Mucosa of stomach (tissue), 1 donor: ENCODE results near the gene WRAP53.

ENCODE experiments used
- H3K27me3 ChIP-seq: one replicate; pipeline ENCODE4 v1.7.0; 2013; ENCODE audit warnings: mild to moderate bottlenecking, low read length; ENCODE audit not compliant: control insufficient read depth, insufficient read depth
- H3K36me3 ChIP-seq: one replicate; pipeline ENCODE4 v1.7.0; 2013; ENCODE audit warnings: low read length; ENCODE audit not compliant: control insufficient read depth, insufficient read depth
- H3K4me1 ChIP-seq: one replicate; pipeline ENCODE4 v1.7.0; 2013; ENCODE audit warnings: mild to moderate bottlenecking, low read length; ENCODE audit not compliant: control insufficient read depth, insufficient read depth
- H3K4me3 ChIP-seq: one replicate; pipeline ENCODE4 v1.7.0; 2013; ENCODE audit warnings: low read length
- H3K9ac ChIP-seq: one replicate; pipeline ENCODE4 v1.7.0; 2013; ENCODE audit warnings: mild to moderate bottlenecking, low read length, moderate library complexity
- H3K9me3 ChIP-seq: one replicate; pipeline ENCODE4 v1.7.0; 2013; ENCODE audit warnings: mild to moderate bottlenecking, low read length, moderate library complexity; ENCODE audit not compliant: control insufficient read depth
- donor health status: Pancreatic carcinoma.

Gene WRAP53

DNA sequence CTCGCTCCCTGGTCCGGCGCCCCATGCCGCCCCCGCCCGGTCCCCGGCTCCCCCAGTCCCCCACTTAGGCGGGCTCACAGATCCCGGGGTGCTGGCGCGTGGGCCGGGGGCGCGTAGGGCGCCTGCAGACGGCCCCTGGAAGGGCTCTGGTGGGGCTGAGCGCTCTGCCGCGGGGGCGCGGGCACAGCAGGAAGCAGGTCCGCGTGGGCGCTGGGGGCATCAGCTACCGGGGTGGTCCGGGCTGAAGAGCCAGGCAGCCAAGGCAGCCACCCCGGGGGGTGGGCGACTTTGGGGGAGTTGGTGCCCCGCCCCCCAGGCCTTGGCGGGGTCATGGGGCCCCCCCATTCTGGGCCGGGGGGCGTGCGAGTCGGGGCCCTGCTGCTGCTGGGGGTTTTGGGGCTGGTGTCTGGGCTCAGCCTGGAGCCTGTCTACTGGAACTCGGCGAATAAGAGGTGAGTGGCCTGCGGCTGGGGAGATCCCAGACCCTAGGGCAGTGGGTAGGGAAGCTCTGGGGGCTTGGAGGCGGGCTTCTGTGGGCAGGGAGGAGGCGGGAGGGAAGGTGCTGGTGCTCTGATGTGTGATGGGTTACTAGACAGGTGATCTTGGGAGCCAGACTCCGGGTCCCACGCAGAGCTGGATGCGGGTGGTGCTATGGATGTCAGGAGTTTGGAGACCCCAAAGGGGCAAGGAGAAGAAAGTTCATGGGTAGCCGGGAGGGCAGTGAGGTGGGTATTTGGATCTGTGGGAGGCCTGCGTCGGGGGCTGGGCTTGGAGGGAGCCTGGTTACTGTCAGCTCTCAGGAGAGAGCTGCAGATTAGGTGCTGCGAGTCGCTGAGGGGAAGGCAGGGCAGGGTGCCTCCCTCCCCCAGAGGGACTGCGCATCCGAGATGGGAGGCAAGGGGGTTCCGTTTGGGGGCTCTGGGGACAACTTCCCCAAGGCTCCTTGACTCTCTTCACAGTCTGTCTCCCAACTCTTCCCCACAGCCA is 17.3 kb downstream of the WRAP53 start:
- no peak overlapping the region for H3K4me3 ChIP-seq
- peaks cover 55% of the 10 kb centered on the region for H3K27me3 ChIP-seq
- no peaks in the 10 kb centered on the region for H3K36me3 ChIP-seq
- no peaks in the 10 kb centered on the region for H3K9me3 ChIP-seq
- peaks cover 6% of the 10 kb centered on the region for H3K4me1 ChIP-seq
- no peak overlapping the region for H3K9ac ChIP-seq

DNA sequence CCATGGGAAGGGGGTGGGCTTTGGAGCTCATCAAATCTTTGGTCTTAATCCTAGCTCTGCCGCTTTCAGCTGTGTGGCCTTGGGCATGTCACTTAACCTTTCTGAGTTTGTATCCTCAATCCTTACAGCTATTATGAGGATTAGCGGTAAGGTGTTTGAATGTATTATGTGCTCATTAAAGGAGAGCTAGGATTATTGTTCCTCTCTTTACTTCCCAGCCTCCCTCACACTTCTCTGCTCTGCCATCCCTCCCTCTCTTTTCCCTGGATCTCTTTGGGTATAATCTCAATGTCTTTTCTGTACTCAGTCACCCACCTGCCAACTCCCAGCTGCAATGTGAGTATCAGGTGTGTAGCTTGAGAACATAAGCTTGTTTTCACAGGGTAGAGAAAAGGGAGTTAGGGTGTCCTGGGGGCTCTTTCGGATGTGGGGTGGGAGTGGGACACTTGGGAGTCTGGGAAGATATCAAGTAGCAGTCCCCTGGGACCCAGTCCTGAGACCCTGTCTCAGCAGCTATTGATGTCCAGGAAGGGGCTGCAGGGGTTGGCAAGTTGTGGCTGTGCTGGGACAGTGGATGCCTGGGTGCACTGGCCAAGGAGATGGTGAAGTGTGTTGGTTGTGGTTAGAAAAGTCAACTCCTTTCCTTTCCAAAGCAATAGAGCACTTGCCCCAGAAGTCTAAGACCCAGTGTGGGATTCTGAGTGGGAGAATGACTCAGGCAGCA is 18.5 kb downstream of the WRAP53 start:
- Histone ChIP-seq H3K4me3 (no peak overlapping the region), H3K9me3 (no peaks in the 10 kb centered on the region), H3K36me3 (no peaks in the 10 kb centered on the region), H3K9ac (no peak overlapping the region), H3K27me3 (peaks cover 66% of the 10 kb centered on the region), H3K4me1 (peaks cover 6% of the 10 kb centered on the region)

DNA sequence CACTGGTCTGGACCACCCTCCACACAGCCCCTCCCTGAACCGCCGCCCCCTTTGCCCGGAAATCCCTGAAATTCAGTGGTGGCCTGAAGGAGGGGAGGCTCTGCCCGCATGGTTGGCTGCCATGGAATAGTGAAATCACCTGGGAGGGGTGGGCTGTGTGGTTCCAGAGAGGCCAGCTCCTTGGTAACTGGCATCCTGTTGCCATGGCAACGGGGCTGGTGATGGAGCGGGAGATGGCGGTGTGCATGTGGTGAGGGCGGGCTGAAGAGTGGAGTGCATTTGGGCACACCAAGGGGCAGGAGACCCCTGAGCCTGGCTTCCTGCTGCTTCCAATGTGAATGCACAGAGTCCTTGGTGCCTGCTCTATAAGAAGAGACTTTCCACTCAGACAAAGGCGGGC is 19.2 kb downstream of the WRAP53 start:
- Histone ChIP-seq H3K4me1 (peaks cover 6% of the 10 kb centered on the region), H3K36me3 (no peaks in the 10 kb centered on the region), H3K4me3 (no peak overlapping the region), H3K9ac (no peak overlapping the region), H3K27me3 (peaks cover 73% of the 10 kb centered on the region), H3K9me3 (no peaks in the 10 kb centered on the region)

DNA sequence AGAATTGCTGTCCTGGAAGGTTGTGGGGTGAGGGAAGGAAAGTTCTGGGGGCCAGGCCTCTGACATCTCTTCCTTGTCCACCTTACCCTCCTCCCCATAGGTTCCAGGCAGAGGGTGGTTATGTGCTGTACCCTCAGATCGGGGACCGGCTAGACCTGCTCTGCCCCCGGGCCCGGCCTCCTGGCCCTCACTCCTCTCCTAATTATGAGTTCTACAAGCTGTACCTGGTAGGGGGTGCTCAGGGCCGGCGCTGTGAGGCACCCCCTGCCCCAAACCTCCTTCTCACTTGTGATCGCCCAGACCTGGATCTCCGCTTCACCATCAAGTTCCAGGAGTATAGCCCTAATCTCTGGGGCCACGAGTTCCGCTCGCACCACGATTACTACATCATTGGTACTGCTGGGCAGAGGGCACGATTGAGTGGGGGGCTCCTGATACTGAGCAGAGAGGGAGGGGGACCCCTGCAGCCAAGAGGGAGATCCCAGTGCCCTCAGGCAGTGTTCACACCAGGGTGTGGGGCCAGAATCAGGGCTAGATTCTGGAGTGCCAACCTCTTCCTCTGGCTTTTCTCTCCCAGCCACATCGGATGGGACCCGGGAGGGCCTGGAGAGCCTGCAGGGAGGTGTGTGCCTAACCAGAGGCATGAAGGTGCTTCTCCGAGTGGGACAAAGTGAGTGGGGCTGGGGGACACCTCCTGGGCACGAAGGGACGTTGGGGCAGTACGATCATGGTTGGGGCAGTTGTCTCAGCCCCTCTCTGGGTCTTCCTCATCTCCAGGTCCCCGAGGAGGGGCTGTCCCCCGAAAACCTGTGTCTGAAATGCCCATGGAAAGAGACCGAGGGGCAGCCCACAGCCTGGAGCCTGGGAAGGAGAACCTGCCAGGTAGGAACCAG is 19.8 kb downstream of the WRAP53 start:
- Histone ChIP-seq H3K9me3 (no peaks in the 10 kb centered on the region), H3K4me1 (peaks cover 6% of the 10 kb centered on the region), H3K9ac (no peak overlapping the region), H3K36me3 (no peaks in the 10 kb centered on the region), H3K27me3 (peaks cover 78% of the 10 kb centered on the region), H3K4me3 (no peak overlapping the region)

DNA sequence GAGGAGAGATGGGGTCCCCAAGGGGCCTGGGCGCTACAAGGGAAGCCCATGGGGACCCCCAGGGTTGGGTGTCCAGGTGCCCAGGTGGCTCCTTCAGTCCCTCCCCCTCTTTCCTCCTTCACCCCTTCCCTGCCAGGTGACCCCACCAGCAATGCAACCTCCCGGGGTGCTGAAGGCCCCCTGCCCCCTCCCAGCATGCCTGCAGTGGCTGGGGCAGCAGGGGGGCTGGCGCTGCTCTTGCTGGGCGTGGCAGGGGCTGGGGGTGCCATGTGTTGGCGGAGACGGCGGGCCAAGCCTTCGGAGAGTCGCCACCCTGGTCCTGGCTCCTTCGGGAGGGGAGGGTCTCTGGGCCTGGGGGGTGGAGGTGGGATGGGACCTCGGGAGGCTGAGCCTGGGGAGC is 20.8 kb downstream of the WRAP53 start:
- H3K36me3 ChIP-seq: no peaks in the 10 kb centered on the region
- no peak overlapping the region for H3K4me3 ChIP-seq
- H3K9ac ChIP-seq: no peak overlapping the region
- no peaks in the 10 kb centered on the region for H3K9me3 ChIP-seq
- peaks cover 79% of the 10 kb centered on the region for H3K27me3 ChIP-seq
- H3K4me1 ChIP-seq: peaks cover 6% of the 10 kb centered on the region

DNA sequence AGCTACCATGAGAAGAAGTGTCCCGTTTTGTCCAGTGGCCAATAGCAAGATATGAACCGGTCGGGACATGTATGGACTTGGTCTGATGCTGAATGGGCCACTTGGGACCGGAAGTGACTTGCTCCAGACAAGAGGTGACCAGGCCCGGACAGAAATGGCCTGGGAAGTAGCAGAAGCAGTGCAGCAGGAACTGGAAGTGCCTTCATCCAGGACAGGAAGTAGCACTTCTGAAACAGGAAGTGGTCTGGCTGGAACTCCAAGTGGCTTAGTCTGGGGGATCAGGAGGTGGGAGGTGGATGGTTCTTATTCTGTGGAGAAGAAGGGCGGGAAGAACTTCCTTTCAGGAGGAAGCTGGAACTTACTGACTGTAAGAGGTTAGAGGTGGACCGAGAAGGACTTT is 22.0 kb downstream of the WRAP53 start:
- Histone ChIP-seq H3K27me3 (peaks cover 76% of the 10 kb centered on the region), H3K4me1 (no peaks in the 10 kb centered on the region), H3K36me3 (no peaks in the 10 kb centered on the region), H3K9me3 (no peaks in the 10 kb centered on the region), H3K4me3 (no peak overlapping the region), H3K9ac (no peak overlapping the region)

DNA sequence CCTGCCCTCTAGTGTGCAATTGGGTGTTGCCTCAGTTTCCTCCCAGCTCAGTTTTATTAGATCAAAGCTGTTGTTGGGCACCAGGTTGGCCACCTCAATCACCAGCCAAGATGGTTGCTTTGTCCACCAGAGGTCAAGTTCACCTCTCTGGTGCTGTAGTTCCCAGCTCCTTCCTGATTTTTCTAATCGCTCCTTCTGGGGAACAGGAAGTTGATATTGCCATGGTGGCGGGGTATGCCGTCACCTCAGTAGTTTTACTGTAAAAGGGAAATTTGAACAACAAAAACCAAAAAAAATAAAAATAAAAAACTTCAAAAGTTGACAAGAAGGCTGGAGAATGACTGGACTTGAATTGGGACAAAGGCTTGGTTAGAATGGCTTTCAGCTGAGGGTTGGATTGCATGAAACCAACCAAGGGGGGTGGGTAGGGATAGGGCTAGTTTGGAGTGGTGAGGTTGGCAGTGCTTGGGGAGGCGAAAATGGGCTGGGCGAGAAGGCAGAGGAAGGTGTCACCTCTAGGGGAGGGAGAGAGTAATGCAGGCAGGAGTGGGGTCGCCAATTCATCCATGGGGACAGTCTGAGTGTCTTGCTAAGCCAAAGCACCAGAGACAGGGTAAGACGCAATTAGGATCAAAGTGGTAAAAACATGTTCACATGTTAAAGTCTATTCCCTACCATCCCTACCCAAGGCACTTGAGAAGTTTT is 22.9 kb downstream of the WRAP53 start:
- Histone ChIP-seq H3K4me1 (peaks cover 4% of the 10 kb centered on the region), H3K27me3 (peaks cover 76% of the 10 kb centered on the region), H3K36me3 (no peaks in the 10 kb centered on the region), H3K9me3 (no peaks in the 10 kb centered on the region), H3K9ac (no peak overlapping the region), H3K4me3 (no peak overlapping the region)

DNA sequence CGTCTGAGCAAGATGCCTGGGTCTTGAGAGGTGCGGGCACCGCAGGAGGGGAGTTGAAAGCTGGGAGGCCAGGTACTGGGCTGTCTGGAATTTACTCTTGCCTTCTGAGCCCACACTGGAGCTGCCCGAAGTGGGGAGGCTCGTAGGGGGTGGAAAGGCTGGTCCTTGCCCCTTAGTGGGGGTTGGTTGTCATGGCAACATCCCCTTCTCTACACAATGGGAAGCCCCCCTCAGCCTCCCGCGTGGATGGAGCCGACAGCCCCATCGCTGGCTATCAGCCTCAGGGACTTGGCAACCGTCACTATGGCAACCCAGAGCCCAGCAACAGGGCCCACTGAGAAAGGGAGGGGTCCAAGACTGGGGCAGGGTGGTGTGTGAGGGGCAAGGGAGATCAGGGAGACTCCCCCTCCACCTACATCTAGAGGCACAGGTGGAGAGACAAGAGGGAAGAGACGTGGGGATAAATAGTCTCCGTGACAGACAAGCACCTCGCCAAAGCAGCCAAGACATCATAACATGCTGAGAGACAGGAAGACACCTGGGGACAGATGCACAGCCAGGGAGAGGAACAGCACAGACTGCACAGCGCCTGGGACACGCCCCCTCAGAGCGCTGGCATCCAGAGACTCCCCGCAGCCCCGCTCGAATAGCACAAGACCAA is 24.0 kb downstream of the WRAP53 start:
- H3K4me3 ChIP-seq: no peak overlapping the region
- no peak overlapping the region for H3K9ac ChIP-seq
- H3K27me3 ChIP-seq: peaks cover 73% of the 10 kb centered on the region
- H3K4me1 ChIP-seq: peaks cover 14% of the 10 kb centered on the region
- H3K9me3 ChIP-seq: no peaks in the 10 kb centered on the region
- H3K36me3 ChIP-seq: no peaks in the 10 kb centered on the region

DNA sequence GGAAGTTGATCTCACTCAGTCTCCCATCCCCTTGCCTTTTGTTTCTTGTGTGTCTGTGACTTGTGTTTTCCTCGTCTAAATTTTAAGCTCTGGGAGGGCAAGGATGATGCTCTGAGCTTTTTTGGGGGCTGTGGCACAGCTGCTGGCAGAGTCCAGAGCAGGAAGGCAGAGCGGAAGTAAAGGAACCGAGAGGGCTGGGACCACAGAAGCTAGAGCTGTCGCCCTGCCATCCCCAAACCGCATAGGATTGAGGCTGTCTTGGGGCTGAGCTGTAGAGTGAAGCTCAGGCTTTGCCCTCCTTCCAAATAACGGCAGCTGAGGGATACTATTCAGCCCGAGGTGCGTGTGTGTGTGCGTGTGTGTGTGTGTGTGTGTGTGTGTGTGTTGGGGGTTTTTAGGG is 25.5 kb downstream of the WRAP53 start:
- peaks cover 71% of the 10 kb centered on the region for H3K27me3 ChIP-seq
- H3K9me3 ChIP-seq: no peaks in the 10 kb centered on the region
- H3K4me3 ChIP-seq: no peak overlapping the region
- H3K9ac ChIP-seq: no peak overlapping the region
- no peaks in the 10 kb centered on the region for H3K36me3 ChIP-seq
- H3K4me1 ChIP-seq: peaks cover 23% of the 10 kb centered on the region

DNA sequence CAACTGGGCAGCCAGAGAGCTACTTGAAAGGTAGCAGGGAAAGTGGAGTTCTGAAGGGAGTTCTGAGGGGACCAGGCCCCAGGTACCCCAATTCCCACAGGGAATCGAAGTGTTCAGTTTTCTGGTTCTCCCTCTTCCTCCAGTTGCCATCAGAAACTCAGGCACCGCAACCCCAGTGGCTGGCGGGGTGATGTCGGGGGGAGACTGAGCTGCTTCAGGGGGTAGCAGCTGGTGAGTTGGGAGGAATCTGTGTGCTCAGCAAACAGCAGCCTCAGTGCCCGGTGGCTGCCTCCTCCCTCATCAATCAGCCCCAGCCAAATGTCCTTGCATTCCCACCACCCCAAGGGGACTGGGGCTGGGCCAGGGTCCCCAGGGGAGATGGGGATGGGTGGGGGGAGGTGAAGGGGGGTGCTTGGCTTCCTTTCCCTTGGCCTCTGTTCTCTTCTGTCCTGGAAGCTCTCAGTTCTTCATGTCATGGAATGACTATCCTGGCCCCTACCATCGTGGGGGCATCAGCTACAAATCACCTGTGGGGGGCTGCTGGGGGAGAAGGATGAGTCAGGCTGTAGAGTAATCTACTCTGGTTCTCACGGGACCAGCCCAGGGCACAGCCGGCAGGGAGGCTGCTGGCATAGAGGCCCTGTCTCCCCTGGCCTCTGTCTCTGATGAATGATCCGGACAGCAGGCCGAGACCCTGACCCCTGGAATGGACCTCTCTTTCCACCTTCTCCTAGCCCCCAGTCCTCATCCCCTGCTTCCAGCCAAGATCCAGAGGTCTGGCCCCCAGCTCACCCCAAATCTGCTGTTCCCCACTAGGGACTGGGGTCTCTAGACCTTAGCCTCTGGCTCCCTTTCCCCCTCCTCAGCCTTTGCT is 26.7 kb downstream of the WRAP53 start:
- Histone ChIP-seq H3K4me1 (peaks cover 23% of the 10 kb centered on the region), H3K9me3 (no peaks in the 10 kb centered on the region), H3K27me3 (peaks cover 75% of the 10 kb centered on the region), H3K36me3 (no peaks in the 10 kb centered on the region), H3K9ac (no peak overlapping the region), H3K4me3 (no peak overlapping the region)
